ENCODE measurements around the gene BRD3.

BRD3 gene

DNA sequence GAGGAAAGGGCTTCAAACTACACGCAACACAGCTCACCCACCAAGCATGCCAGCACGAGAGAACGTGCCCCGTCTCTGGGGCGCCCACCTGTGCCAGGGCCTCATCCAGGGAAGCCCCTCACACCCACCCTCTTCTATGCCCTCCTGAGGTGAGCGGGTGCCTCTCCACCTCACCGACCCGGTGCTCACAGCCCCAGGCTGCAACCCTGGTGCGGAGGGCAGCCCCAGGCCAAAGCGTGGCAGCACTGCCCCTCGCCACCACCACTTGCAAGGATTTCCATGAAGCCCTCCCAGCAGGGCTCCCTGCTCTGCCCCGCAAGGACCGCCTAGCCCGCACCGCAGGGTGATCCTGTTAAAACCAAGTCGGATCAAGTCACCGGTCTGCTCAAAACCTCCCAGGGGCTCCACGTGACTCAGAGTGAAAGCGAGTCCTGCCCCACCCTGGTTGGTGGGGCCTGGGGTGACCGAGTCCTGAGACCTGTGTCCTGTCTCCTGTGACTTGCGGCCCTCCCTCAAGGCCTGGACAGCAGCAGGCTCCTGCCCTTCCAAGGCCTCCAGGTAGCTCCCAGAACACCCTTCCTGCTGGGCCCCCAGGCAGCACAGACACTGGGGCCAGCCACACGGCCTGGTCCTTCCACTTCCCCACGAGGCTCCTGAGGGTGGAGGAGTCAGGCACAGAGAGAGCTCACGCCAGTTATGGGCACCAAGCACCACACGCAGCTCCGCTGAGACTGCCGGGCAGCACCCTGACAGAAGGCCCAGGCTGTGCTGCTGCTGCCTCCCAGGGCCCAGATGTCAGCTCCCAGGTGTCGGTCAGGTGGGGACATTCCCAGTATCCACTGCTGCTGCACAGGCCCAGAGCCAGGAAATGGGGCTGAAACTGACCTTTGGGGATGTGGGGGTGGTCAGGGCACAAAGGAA is 12.7 kb downstream of the BRD3 start:
- no peak overlapping the region for H3K27ac ChIP-seq
- peaks cover 13 to 18% of the 10 kb centered on the region in 2 experiments for H3K4me1 ChIP-seq (ENCODE audit: control insufficient read depth in 1 of 2, insufficient read depth in 1 of 2, low read depth in 1 of 2, low read length in 1 of 2)
- no peak overlapping the region for H3K4me3 ChIP-seq (ENCODE audit: low read depth in 1 of 2, low read length in 1 of 2)
- H3K9me3 ChIP-seq: no peaks in the 10 kb centered on the region
- H3K36me3 ChIP-seq: peaks cover 50% of the 10 kb centered on the region
- H3K27me3 ChIP-seq: no peaks in the 10 kb centered on the region
- no peak for TF ChIP-seq CTCF (IDR thresholded peaks at IDR 0.05)

GRCh38 chr9:134053941-134054761 is 13.7 kb downstream of the BRD3 start:
- Histone ChIP-seq H3K4me1 (ENCODE audit: control insufficient read depth in 1 of 2, insufficient read depth in 1 of 2, low read depth in 1 of 2, low read length in 1 of 2) (peaks cover 10 to 15% of the 10 kb centered on the region in 2 experiments), H3K36me3 (peaks cover 60% of the 10 kb centered on the region), H3K27ac (no peak overlapping the region), H3K9me3 (no peaks in the 10 kb centered on the region), H3K4me3 (ENCODE audit: low read depth in 1 of 2, low read length in 1 of 2) (no peak overlapping the region), H3K27me3 (no peaks in the 10 kb centered on the region)
- TF ChIP-seq CTCF (IDR thresholded peaks at IDR 0.05): no peak

- H3K4me1 ChIP-seq (ENCODE audit: control insufficient read depth in 1 of 2, insufficient read depth in 1 of 2, low read depth in 1 of 2, low read length in 1 of 2): peaks cover 10 to 15% of the 10 kb centered on the region in 2 experiments
- TF ChIP-seq CTCF (IDR thresholded peaks at IDR 0.05): no peak
- no peaks in the 10 kb centered on the region for H3K27me3 ChIP-seq
- no peak overlapping the region for H3K4me3 ChIP-seq (ENCODE audit: low read depth in 1 of 2, low read length in 1 of 2)
- peaks cover 67% of the 10 kb centered on the region for H3K36me3 ChIP-seq
- H3K9me3 ChIP-seq: no peaks in the 10 kb centered on the region
- no peak overlapping the region for H3K27ac ChIP-seq
Measured at GRCh38 chr9:134053401-134053871, 14.4 kb downstream of the BRD3 start.

- Histone ChIP-seq H3K4me3 (ENCODE audit: low read depth in 1 of 2, low read length in 1 of 2) (no peak overlapping the region), H3K27ac (no peak overlapping the region), H3K27me3 (no peaks in the 10 kb centered on the region), H3K36me3 (peaks cover 72% of the 10 kb centered on the region), H3K4me1 (ENCODE audit: control insufficient read depth in 1 of 2, insufficient read depth in 1 of 2, low read depth in 1 of 2, low read length in 1 of 2) (peaks cover 10 to 15% of the 10 kb centered on the region in 2 experiments), H3K9me3 (no peaks in the 10 kb centered on the region)
- TF ChIP-seq CTCF (IDR thresholded peaks at IDR 0.05): no peak
Measured at GRCh38 chr9:134052941-134053340, 14.9 kb downstream of the BRD3 start.

DNA sequence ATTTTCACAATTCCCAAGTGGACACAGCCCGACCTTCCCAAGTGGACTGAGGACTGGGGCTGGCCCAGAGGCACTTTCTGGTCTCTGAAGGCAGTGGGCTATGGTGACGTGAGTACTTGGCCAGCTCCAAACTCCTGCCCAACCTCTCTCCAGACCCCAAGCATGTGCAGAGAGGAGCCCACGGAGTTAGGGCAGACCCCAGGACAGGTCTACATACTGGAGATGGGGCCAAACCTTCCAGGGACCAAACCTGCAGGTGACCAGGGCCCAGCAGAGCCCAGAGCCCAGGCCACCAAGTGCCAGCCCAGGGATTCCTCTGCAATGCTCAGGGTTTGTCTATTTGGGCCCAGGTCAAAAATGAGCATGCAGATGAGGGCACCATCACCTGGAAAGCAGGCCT is 15.3 kb downstream of the BRD3 start:
- Histone ChIP-seq H3K9me3 (no peaks in the 10 kb centered on the region), H3K36me3 (peaks cover 76% of the 10 kb centered on the region), H3K27ac (no peak overlapping the region), H3K4me1 (ENCODE audit: control insufficient read depth in 1 of 2, insufficient read depth in 1 of 2, low read depth in 1 of 2, low read length in 1 of 2) (peaks cover 10 to 15% of the 10 kb centered on the region in 2 experiments), H3K27me3 (no peaks in the 10 kb centered on the region), H3K4me3 (ENCODE audit: low read depth in 1 of 2, low read length in 1 of 2) (no peak overlapping the region)
- TF ChIP-seq CTCF (IDR thresholded peaks at IDR 0.05): no peak

Data from neutrophil (primary cell).